ENCODE data around the gene NEMF.
"Not testable (repeated sequence)": the region's sequence is repeated elsewhere in the genome, so short reads cannot be mapped to it uniquely, and the experiment has no call there.

The NEMF gene

DNA sequence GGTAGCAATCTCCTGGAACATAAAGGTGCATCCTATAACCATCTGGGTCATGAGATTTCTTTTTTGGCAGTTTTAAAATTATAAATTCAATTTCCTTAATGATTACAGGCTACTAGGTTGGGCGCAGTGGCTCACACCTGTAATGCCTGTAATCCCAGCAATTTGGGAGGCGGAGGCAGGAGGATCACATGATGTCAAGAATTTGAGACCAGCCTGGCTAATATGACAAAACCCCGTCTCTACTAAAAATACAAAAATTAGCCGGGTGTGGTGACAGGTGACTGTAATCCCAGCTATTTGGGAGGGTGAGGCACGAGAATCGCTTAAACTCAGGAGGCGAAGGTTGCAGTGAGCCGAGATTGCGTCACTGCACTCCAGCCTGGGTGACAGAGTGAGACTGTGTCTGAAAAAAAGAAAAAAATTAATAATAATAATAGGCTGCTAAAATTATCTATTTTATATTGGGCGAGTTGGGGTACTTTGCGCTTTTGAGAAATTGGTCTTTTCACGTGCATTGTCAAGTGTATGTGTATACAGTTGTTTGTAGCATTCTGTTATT, 23.1 kb upstream of the NEMF start:
- DNase-seq: no peak

DNA sequence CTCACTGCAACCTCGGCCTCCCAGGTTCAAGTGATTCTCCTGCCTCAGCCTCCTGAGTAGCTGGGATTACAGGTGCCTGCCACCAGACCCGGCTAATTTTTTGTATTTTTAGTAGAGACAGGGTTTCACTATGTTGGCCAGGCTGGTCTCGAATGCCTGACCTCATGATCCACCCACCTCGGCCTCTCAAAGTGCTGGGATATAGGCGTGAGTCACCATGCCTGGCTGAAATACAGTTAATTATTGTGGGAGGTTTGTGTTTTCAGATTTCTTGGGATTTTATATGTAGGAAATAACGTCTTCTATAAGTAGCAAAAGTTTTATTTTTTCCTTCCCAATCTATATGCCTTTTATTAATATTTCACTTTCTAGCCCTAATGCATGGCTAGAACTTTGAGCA, 21.0 kb upstream of the NEMF start:
- DNase-seq: not testable (repeated sequence)

DNA sequence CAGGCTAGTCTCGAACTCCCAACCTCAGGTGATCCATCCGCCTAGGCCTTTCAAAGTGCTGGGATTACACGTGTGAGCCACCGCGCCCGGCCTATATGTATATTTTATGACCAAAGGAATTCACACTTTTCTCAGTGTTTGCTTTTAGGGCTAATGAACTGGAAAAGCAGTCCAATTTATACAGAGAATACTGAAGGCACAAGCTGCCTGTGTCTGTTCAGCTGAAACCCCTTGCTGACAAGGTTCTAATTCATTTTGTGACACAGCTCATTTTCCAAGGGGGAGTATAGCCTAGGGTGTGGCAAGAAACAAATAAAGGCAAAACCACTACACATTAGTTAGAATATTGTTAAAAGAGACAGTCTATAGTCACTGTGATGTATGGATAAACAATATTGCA, 18.3 kb upstream of the NEMF start:
- no peak for DNase-seq

DNA sequence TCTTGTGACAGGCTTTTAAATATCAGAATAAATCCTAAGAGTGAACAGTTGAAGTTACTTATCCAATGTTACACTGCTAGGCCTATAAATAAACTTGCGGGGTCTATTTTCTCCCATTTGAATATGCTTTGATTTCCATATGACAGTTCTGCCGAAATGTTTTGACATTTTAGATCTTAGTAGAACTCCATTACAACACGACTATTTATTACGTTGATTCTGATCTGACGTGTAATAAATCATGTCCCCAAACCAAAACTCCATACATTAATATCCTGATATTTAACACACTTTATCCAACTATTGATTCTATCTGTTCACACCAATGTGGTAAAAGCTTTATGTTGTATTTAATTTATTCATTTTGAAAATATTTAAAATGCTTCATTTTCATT, 16.1 kb upstream of the NEMF start:
- no peak for DNase-seq

DNA sequence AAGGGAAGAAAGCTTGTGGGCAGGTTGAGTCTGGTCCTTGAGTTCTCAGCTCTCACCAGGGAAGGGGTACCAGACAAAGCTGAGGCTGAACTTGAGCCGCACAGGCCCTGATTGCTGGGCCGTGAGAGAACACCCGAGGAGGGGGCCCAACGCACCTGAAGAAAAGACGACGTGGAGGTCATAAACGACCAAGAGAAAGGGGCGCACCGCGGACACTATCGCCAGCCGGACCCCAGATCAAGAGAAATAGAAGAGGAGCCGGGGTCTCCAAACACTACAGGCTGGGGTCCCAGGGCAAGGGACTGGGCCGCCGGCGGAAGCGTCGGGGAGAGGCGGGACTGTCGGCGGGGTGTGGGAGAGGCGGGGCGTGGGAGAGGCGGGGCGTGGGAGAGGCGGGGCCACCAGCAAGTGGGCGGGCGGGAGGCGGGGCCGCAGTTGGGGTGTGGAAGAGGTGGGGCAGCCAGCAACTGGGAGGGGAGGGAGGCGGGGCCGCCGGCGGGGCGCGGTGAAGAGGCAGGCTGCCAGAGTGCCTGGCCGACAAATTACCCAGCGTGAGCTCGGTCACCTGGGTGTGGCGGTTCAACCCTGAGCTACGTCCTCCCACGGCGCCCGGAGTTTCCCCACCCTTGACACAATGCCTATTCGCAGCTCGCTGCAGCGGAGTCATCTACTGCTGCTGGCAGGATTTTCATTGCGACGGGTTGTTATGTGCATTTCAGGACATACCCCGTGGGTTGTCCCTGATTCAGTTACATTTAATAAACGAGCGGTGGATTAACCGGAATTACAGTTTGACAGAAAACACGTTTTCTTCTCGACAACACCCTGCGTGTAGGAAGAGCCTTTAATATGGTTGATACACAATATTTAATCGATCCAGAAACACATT, 15.5 kb upstream of the NEMF start:
- DNase-seq: peak; percentile 90

DNA sequence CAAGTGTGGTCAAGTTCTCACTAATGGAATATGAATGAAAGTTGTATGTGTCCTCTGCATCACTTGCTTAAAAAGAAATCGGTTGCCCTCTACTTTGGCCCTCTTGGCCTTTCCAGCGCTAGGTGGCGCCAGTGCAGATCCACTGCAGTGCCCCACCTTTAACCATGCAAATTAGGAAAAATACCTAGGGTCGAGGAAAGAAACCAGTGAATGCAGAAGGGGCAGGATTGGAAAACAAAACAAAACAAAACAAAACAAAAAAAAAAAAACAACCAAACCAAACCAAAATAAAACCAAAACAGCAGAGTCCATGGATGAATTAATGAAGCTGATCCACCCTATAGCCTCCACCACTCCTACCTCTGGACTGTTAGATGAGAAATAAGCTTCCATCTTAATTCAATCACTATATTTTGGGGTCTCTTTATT, 12.9 kb upstream of the NEMF start:
- DNase-seq: peak; percentile 60

DNA sequence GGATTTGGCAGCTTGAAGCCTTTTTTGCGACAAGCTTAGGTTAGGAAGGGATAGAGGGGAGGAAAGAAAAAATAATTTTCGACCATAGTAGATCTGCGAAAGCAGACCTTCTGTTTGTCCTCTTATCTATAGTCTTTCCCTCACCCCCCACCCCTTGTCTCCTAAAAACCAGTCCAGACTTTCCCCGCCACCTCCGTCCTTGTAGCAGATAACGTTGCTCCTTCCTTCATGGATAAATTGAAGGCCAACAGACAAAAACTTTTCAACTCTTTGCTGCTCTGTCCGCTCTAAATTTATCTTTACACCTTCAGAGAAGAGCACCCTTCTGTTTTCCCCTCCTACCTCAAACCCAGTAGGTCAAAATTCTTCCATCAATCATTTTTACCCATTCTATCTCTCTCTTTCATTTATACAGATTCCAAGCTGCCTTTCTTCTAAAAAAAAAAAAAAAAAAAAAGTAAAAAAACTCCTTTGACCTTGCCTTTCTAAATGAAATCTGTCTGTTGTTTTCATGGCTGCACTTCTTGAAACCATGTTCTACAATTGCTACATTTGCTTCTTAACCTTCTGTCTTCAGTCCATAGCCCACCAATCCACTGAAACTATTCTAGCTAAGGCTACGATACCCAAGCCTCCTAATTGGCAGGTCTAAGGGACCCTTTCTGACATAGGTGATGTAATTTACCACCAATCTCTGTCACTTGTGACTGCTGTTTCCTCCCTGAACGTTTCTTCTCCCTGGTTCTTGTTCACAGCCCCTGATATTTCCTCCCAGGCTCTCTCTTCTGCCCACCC, 11.1 kb upstream of the NEMF start:
- DNase-seq: no peak

DNA sequence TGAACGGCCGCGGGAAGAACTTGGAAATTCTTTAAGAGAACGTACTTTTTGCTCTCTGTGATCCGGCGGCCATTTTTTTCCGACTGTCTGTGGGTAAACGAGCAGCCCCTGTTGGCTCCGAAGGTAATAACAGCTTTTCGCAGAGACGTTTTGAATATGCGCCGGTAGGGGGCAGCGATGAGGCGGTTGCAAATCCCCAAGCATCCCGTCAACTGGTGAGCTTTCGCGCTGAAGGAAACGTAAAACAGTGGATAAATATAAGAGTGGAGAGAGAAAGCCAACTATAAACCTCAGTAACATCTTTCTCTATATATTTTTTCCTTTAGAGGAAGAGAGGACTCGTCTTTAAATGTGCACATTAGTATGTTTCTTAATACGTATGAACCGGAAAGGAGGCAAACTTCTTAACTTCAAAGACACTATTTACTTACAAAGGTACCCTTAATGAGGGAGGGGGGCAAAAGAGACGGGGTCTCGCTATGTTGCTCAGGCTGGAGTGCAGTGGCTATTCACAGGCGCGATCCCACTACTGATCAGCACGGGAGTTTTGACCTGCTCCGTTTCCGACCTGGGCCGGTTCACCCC, 9.6 kb upstream of the NEMF start:
- DNase-seq: peak; percentile 96

DNA sequence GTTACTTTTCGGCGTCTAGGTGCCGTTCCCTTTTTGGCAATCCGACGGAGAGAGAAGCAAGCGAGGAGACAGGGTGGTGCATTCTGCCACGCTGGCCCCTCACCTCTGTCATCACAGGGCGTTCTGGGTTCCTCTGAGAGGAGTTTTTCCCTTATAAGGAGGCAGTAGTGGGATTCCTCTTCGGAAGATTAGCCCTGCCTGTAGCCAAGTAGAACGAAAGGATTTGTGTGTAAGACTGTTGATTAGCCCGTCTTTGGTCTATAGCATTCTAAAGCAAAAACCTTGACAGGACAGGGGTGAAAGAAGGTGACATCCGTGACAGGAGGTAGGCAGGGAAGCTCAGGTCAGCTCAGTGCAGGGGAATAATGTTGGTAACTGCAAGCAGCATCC, 9.1 kb upstream of the NEMF start:
- peak; percentile 18 for DNase-seq

DNA sequence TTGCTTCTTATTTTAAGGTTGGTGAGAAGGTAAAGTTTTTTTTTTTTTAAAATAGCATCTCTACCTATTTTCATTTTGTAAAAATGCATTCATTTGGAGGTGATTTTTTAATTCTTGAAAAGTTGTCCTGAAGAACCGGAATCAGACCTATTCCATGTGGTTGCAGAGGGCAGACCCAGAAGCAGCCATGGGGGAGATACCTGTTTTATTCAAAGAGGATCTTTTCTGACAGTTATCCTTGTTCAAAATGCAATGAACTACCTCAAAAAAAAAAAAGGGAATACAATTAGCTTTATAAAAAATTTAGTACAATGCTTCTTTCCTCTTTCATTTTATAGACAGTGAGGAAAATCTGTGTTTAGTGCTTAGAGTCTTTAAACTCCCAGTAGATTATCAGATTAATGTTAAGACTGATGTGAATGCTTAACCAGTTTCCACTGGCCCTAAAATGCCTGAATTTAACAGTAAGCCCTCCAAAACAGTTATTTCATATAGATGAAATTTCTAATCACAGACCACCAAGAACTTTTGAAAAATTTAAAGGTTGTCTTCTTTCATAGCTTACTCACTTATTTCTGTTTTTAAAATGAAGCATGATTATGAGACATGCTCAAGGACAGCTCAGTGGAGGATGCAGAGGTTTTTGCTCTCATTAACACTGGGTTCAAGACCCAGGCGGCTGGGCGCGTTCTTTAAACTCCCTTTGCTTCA, 8.6 kb upstream of the NEMF start:
- no peak for DNase-seq

DNA sequence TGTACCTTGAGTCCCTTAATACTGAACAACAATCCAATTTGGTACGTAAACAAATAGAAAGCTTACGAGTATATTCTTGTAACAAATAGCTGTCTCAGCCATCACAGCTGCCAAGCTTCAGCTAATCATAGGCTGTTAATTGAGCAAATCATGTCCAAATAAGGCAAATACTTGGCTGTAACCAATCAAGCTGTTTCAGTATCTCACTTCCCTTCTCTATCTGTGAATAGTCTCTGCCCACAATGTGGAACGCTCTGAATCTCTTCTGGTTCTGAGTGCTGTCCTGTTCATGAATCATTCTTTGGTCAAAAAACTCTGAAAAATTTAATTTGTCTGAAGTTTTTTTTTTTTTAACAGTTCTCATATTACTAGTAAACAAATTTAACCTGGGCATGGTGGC, 5.8 kb upstream of the NEMF start:
- DNase-seq: no peak

DNA sequence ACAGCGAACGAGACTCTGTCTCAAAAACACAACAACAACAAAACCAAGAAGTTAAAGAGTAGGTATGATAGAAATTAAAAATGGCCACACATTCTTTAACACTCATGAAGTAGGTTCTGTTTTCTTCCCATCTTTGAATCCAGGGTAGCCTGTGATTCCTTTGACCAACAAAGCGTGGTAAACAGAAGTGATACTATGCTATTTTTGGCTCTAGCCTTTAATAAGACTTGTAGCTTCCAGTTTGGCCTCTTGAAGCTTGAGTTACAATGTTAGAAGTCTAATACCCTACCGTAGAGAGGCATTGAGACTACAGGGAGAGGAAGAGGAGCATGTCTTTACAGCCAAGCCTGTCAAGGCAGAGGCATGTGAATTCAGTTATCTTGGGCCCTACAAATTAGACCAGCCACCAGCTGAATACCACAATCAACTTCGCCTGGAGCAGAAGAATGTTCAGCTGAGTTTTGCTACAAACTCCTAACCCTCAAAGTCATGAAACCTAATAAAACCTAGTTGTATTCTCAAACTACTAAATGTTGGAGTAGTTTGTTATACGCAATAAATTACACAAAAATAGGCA, 4.9 kb upstream of the NEMF start:
- no peak for DNase-seq

DNA sequence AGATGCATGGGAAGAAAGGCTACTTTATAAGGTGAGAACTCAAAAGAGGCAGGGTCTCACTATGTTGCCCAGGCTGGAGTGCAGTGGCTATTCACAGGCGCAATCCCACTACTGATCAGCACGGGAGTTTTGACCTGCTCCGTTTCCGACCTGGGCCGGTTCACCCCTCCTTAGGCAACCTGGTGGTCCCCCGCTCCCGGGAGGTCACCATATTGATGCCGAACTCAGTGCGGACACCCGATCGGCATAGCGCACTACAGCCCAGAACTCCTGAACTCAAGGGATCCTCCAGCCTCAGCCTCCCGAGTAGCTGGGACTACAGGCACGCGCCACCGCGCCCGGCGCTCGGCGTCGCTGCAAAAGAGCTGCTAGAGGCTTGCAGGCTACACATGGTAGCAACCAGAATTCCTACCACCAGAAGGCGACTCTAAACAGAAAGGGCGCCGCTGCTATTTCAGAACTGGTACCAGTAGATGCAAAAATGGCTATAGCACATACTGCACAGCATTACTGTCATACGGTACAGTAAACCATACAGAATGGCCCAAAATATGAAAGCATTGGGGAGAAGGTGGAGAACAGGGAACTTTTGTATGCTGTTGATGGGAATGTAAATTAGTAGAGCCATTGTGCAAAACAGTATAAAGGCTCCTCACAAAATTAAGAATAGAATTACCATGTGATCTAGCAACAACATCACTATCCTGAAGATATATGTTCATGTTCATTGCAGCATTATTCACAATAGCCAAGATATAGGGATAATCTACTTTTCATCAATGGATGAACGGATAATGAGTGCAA, 1.2 kb upstream of the NEMF start:
- peak; percentile 85 for DNase-seq

DNA sequence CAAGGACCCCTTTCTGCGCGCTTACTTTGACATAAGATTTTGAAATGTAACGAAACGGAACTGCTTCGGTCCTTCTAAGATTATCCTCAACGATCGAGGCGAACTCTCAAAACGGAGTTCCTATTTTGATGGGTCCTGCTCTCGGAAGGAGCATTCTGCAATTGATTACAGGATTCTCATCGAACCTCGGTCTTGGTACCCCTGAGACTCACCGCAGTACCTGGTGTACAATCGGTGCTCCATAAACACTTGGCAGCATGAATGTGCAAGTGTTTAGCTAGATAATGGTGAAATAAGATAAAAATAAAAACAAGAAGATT, 530 bp upstream of the NEMF start:
- no peak for DNase-seq

DNA sequence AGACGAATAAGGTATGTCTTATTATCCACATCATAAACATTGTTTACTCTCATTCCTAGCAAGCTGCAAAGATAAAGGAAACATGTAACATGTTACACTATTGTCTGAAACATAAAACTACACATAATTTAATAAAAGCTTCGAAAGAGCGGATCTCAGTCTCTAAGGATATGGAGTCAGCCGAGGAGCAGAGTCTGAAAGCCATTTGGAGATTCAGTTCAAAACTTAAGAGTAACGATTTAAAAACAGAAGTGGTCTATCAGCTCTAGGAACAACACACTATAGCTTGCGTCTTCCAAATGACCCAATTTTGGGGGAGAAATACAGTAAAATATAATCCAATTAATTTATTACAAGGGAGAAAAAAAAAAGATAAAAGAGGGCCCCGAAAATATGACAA, 775 bp downstream of the NEMF start:
- no peak for DNase-seq

DNA sequence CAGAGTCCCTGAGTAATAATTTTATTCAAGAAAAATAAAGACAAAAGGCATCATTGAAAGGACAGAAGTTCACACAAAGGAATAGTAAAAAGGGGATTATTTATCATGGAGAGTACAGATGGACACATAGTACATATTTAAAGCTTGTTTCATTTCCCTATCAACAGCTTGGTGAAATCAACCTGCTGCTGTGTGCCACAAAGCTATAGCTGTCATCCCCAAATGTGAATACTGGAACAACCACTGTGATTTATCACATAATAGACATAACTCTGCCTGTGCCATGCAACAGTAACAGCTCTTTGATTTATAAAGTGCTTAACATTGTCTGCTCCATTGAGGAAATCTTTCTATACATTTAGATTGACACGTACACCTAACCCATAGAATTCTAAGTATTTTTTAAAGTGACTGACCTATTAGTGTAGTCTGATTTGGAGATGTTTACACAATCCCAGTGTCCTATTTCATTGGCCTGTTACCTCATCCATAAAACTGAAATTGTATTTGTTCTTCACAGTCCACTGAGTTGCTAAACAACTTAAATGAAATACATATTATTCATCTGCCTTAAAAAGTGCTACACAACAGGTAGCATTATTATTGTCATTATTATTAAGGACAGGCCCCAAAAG, 3.3 kb downstream of the NEMF start:
- DNase-seq: no peak

DNA sequence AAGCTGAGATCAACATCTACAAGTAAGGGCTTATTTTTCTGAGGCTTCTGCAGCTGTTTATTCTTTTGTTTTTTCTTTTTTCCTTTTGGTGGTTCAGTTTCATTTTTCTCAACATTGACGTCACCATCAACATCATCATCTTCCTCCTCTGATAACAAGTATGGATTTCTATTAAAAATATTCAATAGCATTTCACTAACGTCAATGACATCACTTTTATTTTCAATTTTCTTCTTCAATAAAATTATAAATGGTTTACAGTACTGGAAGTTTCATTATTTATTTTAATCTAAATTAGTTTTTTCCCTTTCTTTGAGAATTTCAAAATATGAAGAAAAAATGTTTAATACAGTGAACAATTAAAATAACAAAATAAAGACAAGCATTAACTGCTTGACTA, 23.9 kb downstream of the NEMF start:
- no peak for DNase-seq

DNA sequence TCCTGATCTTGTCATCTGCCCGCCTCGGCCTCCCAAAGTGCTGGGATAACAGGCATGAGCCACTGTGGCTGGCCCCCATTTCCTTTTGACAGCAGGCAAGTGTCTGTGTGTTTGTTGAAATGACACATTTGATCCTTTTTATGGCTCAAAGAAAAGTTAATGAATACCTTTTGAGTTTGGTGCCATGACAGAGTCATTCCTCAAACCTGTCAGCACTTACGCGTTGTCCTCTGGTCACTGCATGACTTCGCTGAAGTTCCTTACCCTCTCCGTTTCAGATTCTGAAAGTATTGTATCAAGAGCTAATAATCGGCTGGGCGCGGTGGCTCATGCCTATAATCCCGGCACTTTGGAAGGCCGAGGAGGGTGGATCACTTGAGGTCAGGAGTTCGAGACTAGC, 32.4 kb downstream of the NEMF start:
- no peak for DNase-seq

DNA sequence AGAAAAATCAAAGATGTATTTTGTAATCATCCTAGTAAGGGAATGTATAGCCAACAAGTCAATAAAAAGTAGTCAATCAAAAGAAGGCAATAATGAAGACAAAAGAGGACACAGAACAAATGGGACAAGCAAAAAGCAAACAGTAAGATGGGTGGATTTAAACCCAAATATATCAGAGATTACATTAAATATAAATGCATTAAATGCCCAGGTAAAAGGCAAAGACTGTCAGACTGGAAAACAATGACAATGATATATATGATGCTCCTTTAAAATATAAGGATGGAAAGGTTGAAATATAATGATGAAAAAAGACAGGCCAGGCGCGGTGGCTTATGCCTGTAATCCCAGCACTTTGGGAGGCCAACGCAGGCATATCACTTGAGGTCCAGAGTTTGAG, 35.7 kb downstream of the NEMF start:
- DNase-seq: no peak

DNA sequence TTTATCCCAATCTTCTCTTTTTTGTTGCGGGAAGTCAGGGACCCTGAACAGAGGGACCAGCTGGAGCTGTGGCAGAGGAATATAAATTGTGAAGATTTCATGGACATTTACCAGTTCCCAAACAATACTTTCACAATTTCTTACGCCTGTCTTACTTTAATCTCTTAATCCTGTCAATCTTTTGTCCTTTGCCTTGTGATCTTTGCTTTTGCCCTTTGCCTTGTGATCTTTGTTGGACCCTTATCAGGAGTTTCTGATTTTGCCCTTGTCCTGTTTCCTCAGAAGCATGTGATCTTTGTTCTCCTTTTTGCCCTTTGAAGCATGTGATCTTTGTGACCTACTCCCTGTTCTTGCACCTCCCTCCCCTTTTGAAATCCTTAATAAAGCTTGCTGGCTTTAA, 36.5 kb downstream of the NEMF start:
- DNase-seq: not testable (repeated sequence)

DNA sequence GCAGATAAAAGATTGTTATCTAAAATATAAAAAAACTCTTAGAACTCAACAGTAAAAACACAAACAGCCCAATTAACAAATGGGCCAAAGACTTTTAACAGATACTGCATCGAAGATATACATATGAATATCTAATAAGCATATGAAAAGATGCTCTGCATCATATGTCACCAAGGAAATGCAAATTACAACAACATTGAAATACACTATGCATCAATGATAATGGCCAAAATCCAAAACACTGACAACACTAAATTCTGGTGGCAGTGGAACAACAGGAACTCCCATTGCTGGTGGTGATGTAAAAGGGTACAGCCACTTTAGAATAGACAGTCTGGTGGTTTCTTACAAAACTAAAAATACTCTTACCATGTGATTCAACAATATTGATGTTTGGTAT, 43.8 kb downstream of the NEMF start:
- DNase-seq: no peak

Measured in NCI-H2107 (cell line).